HepG2 (cell line): ENCODE measurements around the gene KCNH6. TPM values are rescaled to one million over a fixed set of nuclear protein-coding genes. Genes with fewer than 3 reads are reported as not detected.

ENCODE experiments used
- HDAC6 ChIP-seq: fragments of 200-600 bp; sonication (generic); IDR thresholded peaks from 2 replicates; pipeline ENCODE4 v1.7.0; 2017; ENCODE audit warnings: mild to moderate bottlenecking, antibody characterized with exemption, low read length, low read depth
- HES4 ChIP-seq: sonication (generic); formaldehyde crosslinking; IDR thresholded peaks from 2 replicates; pipeline ENCODE4 v1.9.0; 2021; ENCODE audit warnings: mild to moderate bottlenecking, missing genetic modification reagents, borderline replicate concordance
- HNF4G ChIP-seq, 2 experiments: sonication (generic) in 1 of 2; formaldehyde crosslinking in 1 of 2; IDR thresholded peaks; 2 replicates each; pipeline versions ENCODE4 v1.4.0 to v1.6.1; 2011 to 2020; ENCODE audit warnings: borderline replicate concordance in 2 of 2, low read depth in 2 of 2, mild to moderate bottlenecking in 2 of 2, low read length in 1 of 2, missing genetic modification reagents in 1 of 2, moderate library complexity in 1 of 2
- MAFF ChIP-seq: IDR thresholded peaks from 2 replicates; pipeline ENCODE4 v1.6.1; 2011; ENCODE audit warnings: low read depth, low read length, improper control_type of control experiment
- NR2F1 ChIP-seq, 2 experiments: fragments of 450-650 bp in 1 of 2; formaldehyde crosslinking in 1 of 2; IDR thresholded peaks; 2 replicates each; pipeline versions ENCODE4 v1.5.0 to v1.6.1; 2016 to 2020; ENCODE audit warnings: mild to moderate bottlenecking in 1 of 2, missing compliant biosample characterization in 1 of 2, missing genetic modification reagents in 1 of 2, moderate library complexity in 1 of 2
- PHF5A ChIP-seq: IDR thresholded peaks from one replicate; pipeline ENCODE4 v1.6.1; 2018; ENCODE audit warnings: low read depth, missing genetic modification reagents; ENCODE audit not compliant: unreplicated experiment
- SMARCC2 ChIP-seq: fragments of 450-650 bp; IDR thresholded peaks from 2 replicates; pipeline ENCODE4 v1.6.1; 2017; ENCODE audit warnings: antibody characterized with exemption, mild to moderate bottlenecking
- SP5 ChIP-seq: IDR thresholded peaks from 2 replicates; pipeline ENCODE4 v1.6.1; 2016; ENCODE audit warnings: low read depth, borderline replicate concordance
- TBX2 ChIP-seq: sonication (generic); formaldehyde crosslinking; IDR thresholded peaks from 2 replicates; pipeline ENCODE4 v1.5.0; 2020; ENCODE audit warnings: missing genetic modification reagents, mild to moderate bottlenecking, borderline replicate concordance
- TOPORS ChIP-seq: sonication (generic); formaldehyde crosslinking; IDR thresholded peaks from 2 replicates; pipeline ENCODE4 v1.8.0; 2023; ENCODE audit warnings: mild to moderate bottlenecking, missing genetic modification reagents
- ZNF616 ChIP-seq: sonication (generic); formaldehyde crosslinking; IDR thresholded peaks from 2 replicates; pipeline ENCODE4 v1.5.0; 2020; ENCODE audit warnings: low read depth, mild to moderate bottlenecking, missing genetic modification reagents
- ZNF850 ChIP-seq: sonication (generic); formaldehyde crosslinking; conservative IDR thresholded peaks from 2 replicates; pipeline ENCODE4 v1.9.0; 2021; ENCODE audit warnings: mild to moderate bottlenecking, missing genetic modification reagents
- ZNF891 ChIP-seq: sonication (generic); formaldehyde crosslinking; IDR thresholded peaks from 2 replicates; pipeline ENCODE4 v1.5.0; 2020; ENCODE audit warnings: mild to moderate bottlenecking, missing genetic modification reagents
- polyA plus RNA-seq, 8 experiments: library from polyadenylated mRNA; depleted of rRNA in 3 of 8; stranded (reverse) in 7 of 8; unstranded in 1 of 8; fragments of >200 nt; fragmentation: Illumina TruSeq in 4 of 8; extraction: Trizol in 4 of 8; gene quantifications; 2 replicates each; pipeline versions ENCODE4 v1.2.1 to v1.2.3, GENCODE V29; 2011 to 2016; ENCODE audit warnings: low read depth in 4 of 8, missing spikeins in 1 of 8, mixed read lengths in 1 of 8; ENCODE audit not compliant: insufficient read depth in 1 of 8
- total RNA-seq, 5 experiments: library from RNA; depleted of rRNA; stranded (reverse); fragments of >200 nt; fragmentation: Illumina TruSeq; extraction: Trizol; gene quantifications; 2 replicates each; pipeline ENCODE4 v1.2.3, GENCODE V29; 2016; ENCODE audit warnings: low read depth in 1 of 5
- TF ChIP-seq, protein P1 (sequence below), 2 experiments: sonication (generic) in 1 of 2; formaldehyde crosslinking in 1 of 2; IDR thresholded peaks; 2 replicates each; pipeline versions ENCODE4 v1.6.1 to v1.9.0; 2014 to 2022; ENCODE audit warnings: antibody characterized with exemption in 1 of 2, borderline replicate concordance in 1 of 2, inconsistent platforms in 1 of 2, low read depth in 1 of 2, missing genetic modification reagents in 1 of 2
- TF ChIP-seq, protein P2 (sequence below): conservative IDR thresholded peaks from 2 replicates; pipeline ENCODE4 v1.6.1; 2018; ENCODE audit warnings: missing genetic modification reagents
- TF ChIP-seq, protein P3 (sequence below): sonication (generic); formaldehyde crosslinking; IDR thresholded peaks from 2 replicates; pipeline ENCODE4 v1.9.0; 2022; ENCODE audit warnings: missing genetic modification reagents, mild to moderate bottlenecking, borderline replicate concordance
- TF ChIP-seq, protein P4 (sequence below): sonication (generic); formaldehyde crosslinking; IDR thresholded peaks from 2 replicates; pipeline ENCODE4 v1.4.0; 2020; ENCODE audit warnings: mild to moderate bottlenecking, missing genetic modification reagents

KCNH6 gene
- total and polyA plus RNA-seq, 2 of the 13 experiments (the other 11 are each of a cell fraction or from before 2014, with no cell fraction given), result 0.05 to 0.18 TPM

DNA sequence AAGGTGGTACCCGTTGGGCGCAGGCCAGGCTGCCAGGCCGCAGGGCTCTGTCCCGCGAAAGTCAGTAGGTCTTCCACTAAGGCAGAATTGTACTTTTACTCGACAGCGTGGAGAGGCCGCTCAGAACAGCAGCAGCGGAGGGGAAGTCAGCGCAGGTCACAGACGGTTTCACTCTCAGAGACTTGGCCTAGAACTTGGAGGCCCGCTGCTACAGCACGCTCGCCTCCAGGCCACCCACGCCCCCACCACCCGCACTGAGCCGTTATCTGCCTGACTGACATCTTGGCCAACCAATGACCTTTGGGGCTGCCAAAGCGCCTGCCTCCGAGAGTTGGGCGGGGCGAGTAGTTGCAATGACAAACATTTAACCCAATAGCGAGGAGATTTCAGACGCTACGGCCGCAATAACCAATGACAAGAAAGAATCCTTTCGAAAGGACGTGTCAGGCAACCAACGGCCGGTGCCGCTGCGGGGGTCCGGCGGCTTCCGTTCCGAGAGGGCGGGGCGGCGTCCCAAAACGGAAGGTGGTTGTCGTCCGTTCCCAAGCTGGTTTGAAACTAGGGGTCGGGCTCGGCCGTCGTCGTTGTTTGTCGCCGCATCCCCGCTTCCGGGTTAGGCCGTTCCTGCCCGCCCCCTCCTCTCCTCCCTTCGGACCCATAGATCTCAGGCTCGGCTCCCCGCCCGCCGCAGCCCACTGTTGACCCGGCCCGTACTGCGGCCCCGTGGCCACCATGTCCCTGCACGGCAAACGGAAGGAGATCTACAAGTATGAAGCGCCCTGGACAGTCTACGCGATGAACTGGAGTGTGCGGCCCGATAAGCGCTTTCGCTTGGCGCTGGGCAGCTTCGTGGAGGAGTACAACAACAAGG is 27.0 kb downstream of the KCNH6 start, which contains the start of gene DCAF7 (continued):
- TF ChIP-seq, protein P1, sequence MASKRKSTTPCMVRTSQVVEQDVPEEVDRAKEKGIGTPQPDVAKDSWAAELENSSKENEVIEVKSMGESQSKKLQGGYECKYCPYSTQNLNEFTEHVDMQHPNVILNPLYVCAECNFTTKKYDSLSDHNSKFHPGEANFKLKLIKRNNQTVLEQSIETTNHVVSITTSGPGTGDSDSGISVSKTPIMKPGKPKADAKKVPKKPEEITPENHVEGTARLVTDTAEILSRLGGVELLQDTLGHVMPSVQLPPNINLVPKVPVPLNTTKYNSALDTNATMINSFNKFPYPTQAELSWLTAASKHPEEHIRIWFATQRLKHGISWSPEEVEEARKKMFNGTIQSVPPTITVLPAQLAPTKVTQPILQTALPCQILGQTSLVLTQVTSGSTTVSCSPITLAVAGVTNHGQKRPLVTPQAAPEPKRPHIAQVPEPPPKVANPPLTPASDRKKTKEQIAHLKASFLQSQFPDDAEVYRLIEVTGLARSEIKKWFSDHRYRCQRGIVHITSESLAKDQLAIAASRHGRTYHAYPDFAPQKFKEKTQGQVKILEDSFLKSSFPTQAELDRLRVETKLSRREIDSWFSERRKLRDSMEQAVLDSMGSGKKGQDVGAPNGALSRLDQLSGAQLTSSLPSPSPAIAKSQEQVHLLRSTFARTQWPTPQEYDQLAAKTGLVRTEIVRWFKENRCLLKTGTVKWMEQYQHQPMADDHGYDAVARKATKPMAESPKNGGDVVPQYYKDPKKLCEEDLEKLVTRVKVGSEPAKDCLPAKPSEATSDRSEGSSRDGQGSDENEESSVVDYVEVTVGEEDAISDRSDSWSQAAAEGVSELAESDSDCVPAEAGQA (IDR thresholded peaks at IDR 0.05; ENCODE audit: low read depth), result no peak; the same call in 1 of the 2 replicates
- TF ChIP-seq, protein P1 (CRISPR knock-in tag; IDR thresholded peaks at IDR 0.05; ENCODE audit: borderline replicate concordance), result peak; percentile 54; the same call in 1 of the 2 replicates
- TF ChIP-seq ZNF891 (CRISPR knock-in tag) (peak; percentile 81; the same call in 1 of the 2 replicates), PHF5A (no peak), NR2F1 (CRISPR knock-in tag; IDR thresholded peaks at IDR 0.05) (peak in 1 of 2 experiments; percentile 24; a peak in 1 of 4 replicates), HNF4G (IDR thresholded peaks at IDR 0.05; ENCODE audit: borderline replicate concordance, low read depth, low read length) (no peak), HNF4G (CRISPR knock-in tag; IDR thresholded peaks at IDR 0.05; ENCODE audit: borderline replicate concordance, low read depth) (0 out of 2 replicates have a peak, but pooled peaks have one; percentile 28), MAFF (no peak), ZNF616 (CRISPR knock-in tag) (peak; percentile 57), SMARCC2 (no peak), HDAC6 (no peak), HES4 (CRISPR knock-in tag) (peak; percentile 93), SP5 (peak; percentile 62; the same call in 1 of the 2 replicates), TBX2 (CRISPR knock-in tag) (peak; percentile 82), ZNF850 (CRISPR knock-in tag) (no peak; the same call in 1 of the 2 replicates), TOPORS (peak; percentile 77; the same call in 1 of the 2 replicates)
- TF ChIP-seq, protein P2, sequence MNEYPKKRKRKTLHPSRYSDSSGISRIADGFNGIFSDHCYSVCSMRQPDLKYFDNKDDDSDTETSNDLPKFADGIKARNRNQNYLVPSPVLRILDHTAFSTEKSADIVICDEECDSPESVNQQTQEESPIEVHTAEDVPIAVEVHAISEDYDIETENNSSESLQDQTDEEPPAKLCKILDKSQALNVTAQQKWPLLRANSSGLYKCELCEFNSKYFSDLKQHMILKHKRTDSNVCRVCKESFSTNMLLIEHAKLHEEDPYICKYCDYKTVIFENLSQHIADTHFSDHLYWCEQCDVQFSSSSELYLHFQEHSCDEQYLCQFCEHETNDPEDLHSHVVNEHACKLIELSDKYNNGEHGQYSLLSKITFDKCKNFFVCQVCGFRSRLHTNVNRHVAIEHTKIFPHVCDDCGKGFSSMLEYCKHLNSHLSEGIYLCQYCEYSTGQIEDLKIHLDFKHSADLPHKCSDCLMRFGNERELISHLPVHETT (CRISPR knock-in tag), result peak; percentile 87
- TF ChIP-seq, protein P3, sequence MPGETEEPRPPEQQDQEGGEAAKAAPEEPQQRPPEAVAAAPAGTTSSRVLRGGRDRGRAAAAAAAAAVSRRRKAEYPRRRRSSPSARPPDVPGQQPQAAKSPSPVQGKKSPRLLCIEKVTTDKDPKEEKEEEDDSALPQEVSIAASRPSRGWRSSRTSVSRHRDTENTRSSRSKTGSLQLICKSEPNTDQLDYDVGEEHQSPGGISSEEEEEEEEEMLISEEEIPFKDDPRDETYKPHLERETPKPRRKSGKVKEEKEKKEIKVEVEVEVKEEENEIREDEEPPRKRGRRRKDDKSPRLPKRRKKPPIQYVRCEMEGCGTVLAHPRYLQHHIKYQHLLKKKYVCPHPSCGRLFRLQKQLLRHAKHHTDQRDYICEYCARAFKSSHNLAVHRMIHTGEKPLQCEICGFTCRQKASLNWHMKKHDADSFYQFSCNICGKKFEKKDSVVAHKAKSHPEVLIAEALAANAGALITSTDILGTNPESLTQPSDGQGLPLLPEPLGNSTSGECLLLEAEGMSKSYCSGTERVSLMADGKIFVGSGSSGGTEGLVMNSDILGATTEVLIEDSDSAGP, result peak; percentile 95
- TF ChIP-seq, protein P4, sequence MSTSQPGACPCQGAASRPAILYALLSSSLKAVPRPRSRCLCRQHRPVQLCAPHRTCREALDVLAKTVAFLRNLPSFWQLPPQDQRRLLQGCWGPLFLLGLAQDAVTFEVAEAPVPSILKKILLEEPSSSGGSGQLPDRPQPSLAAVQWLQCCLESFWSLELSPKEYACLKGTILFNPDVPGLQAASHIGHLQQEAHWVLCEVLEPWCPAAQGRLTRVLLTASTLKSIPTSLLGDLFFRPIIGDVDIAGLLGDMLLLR (CRISPR knock-in tag), result no peak
